ENCODE results near the gene GFY.

DNA sequence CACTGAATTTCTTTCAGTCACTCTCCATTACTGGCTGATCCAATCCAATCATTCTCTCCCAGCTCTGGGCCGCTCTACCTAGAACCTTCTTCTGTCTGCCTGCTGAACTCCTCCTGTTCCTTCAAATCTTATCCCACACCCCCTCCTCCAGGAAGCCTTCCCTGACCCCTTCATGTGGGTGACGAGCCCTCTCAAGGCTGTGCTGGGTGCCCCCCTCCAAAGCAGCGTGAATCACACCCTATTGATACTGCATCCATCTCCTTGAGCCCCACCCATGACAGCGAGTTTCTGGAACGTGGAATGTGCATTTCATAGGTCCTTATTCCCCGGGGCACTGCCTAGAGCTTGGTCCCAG, 23.2 kb downstream of the GFY start:
- TF ChIP-seq EZH2phosphoT487 (IDR thresholded peaks at IDR 0.05; ENCODE audit: insufficient read depth, low read depth) (no peak), EZH2 (IDR thresholded peaks at IDR 0.05; ENCODE audit: insufficient read depth, poor library complexity, severe bottlenecking) (no peak)
